G401.6 (cell line): ENCODE measurements around the gene KLF1.
"Not testable (repeated sequence)": the region's sequence is repeated elsewhere in the genome, so short reads cannot be mapped to it uniquely, and the experiment has no call there.

Experiments used
- FAIRE-seq: peaks from 2 replicates; lab custom pipeline; 2012; peaks lifted over from hg19 to GRCh38; lab: Jason Lieb, UNC

Gene KLF1

DNA sequence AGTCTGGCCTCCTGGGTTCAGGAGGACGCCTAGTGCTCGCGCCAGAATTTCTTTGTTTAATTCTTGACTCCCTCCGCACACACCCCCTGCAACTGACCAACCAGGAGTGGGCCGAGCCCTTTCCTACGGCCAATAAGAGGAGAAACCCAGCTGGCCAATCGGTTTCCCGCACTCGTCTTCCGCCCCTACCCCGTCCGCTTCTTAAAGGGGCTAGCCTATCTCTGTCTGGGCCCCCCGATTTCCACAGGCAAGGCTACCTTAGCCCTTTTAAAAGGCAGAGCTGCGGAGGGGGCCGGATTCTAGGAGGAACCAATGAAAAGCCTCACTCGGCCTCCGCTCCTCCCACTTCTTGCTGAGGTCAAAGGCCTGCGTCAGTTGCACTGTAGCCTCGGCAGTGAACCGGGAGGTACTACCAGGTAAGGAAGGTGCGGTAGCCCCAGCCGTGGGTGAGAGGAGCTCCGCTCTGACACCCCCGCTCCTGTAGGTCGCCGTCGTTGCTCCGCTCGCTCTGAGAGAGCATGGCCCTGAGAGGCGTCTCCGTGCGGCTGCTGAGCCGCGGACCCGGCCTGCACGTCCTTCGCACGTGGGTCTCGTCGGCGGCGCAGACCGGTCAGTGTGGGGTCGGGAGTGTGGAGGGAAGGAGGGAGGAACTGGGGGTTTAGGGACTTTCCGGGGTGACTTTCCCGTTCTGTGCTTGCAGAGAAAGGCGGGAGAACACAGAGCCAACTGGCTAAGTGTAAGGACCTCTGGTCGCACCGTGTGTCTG lies 4.0 kb upstream of the KLF1 start, which contains the start of gene GCDH:
Gene GCDH (plus strand): TSS at position 374 of the 766 bp plus-strand sequence. CDS start 145 bp downstream, at position 519.
- peak; percentile 99 for FAIRE-seq

GRCh38 chr19:12890299-12890786 lies 3.3 kb upstream of the KLF1 start:
- FAIRE-seq, result not testable (repeated sequence)

- no peak for FAIRE-seq
These were observed 1.1 kb upstream of the KLF1 start for GRCh38 chr19:12888006-12888603.

- no peak for FAIRE-seq
These were observed 391 bp downstream of the KLF1 start for GRCh38 chr19:12886651-12886968.

DNA sequence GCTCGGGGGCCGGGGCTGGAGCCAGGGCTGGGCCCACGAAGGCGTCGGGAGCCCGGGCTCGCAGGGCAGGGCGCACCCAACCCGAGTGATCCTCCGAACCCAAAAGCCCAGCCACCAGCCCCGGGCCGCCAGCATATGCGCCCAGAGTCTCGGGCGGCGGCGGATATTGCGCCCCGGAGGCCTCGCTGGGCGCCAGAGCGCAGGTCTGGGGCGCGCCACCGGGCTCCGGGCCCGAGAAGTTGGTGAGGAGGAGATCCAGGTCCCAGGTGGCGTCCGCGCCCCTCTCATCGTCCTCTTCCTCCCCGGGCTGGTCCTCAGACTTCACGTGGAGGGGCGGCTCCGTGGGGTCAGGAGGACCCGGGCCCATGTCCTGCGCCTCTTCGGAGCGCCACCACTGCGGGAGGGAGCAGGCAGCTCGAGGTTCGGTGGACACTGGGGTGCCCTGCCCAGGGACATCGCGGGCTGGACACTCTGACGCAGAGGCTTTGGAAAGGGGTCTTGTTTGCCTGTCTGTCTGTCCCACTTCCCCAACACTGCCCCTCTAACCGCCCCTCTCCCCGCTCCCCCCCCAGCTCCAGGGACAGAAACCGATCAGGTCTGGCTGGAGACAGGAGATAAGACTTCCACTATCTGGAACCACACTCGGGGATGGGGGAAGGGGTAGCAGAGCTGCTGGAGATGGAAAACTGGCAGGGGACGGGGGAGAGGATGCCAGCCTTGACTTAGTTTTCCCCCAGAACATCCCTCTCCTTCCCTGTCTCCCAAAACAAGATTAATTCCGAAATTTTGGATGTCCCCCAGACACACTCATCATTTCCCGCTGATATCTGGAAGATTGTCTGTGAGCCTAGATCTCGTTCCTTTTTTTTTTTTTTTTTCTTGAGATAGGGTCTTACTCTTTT lies 1.0 kb downstream of the KLF1 start:
- FAIRE-seq, result no peak

GRCh38 chr19:12884926-12885748 lies 1.9 kb downstream of the KLF1 start:
- no peak for FAIRE-seq

GRCh38 chr19:12884627-12884925 lies 2.4 kb downstream of the KLF1 start:
- no peak for FAIRE-seq

DNA sequence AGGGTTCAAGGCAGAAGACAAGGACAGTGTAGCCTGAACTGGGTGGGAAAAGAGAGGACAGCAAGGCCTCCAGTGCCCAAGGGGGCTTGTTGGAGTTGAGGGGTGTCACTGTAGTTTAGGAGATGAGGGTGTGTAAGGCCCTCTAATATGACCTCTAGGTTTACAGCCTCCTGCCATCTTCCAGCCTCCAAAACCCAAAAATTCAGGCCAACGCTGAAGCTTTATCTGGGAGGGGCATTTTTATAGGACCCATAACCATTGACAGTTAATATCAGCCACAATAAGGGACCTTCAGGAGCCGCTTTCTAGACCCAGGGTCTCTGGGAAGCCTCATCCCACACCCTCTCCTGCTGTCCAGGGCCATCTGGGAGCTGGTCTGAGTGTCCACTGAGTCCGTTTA lies 2.8 kb downstream of the KLF1 start:
- FAIRE-seq, result no peak

DNA sequence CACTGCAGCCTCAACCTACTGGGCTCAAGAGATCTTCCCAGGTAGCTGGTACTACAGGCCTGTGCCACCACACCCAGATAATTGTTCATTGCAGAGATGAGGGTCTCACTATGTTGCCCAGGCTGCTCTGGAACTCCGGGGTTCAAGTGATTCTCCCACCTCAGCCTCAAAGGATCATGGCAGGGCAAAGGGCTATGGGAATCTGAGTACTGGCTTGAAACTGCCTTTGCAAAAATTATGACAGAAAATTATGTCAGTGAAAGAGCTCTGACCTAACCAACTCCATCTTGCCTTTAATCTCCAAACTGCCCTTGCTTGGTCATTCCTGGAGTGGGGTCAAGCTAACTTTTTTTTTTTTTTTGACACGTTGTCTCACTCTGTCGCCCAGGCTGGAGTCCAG lies 4.4 kb downstream of the KLF1 start:
- FAIRE-seq, result no peak

DNA sequence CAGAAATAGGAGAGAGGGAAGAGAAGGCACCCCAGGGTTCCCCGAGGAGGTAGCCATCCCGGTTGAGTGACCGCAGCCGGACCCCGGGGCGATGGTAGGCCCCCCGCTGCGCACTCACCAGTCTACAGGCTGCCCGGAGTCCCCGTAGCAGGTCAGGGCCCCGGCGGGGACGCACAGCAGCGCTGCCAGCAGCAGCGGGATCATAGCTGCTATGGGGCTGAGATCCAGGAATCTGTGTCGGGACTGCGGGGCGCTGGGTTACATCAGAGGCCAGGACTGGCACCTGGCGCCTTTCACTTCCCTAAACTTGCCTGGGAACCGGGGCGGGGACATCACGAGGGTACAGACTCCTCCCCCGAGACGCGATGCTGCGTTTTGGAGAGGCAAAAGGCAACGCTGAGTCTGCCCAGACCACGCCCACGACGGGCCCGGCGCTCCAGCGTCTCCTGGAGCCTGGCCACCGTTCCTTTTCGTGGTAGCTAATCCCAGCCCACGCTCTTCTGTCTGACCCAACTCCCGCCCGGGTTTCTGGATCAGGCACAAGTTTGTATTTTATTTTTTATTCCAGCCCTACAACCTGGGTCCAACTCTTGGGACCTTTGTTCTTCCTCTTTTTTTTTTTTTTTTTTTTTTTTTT lies 5.7 kb downstream of the KLF1 start, which contains the start of gene DNASE2:
Gene DNASE2 (minus strand): TSS at position 278 of the 637 bp plus-strand sequence. CDS start 74 bp downstream, at position 204.
- peak; percentile 96 for FAIRE-seq

DNA sequence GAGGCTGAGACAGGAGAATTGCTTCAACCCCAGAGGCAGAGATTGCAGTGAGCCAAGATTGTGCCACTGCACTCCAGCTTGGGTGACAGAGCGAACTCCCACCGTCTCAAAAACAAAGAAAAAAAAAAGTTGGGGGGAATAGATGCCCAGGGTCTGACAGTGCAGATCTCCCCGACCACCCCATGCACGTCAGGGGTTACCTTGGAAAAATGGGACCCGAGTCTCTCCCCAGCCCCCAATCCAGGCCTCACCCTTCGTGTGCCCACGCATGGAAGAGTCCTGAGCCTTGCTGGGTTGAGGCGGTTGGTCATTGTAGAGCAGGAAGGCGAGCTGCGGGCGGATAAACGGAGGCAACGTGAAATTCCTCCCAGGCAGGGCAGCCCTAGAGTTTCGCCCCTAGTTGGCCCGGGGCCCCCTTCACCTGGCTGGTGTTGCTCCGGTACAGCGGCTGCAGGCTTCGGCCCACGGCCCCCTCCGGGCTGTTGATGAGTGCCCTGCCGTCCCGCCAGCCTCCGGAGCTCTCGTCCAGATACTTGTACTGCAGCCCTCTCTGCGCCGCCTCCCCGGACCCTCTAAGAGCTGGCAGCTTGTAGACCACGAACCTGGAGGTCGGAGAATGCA lies 6.3 kb downstream of the KLF1 start:
- no peak for FAIRE-seq

- no peak for FAIRE-seq
These were observed 11.9 kb downstream of the KLF1 start for GRCh38 chr19:12875086-12875485.

- no peak for FAIRE-seq
These were observed 12.9 kb downstream of the KLF1 start for GRCh38 chr19:12873891-12874745.

- FAIRE-seq, result no peak
These were observed 13.8 kb downstream of the KLF1 start for GRCh38 chr19:12872941-12873890.

DNA sequence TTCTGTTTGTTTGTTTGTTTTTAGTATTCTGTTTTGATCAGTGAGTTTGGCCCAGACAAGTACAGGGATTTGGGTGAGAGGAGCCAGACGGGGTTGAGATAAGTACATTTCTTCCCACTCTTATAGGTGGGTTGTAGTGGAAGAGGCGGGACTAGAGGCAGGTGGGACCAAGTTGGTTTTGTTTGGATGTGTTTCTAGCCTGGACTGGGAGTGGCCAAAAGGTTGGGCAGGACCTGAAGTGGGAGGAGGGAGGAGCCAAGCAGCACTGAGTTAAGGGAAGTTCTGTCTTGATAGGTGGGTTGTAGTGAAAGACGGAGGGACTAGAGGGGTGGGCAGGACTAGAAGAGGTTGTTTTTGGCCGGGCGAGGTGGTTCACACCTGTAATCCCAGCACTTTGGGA lies 14.7 kb downstream of the KLF1 start:
- no peak for FAIRE-seq

- no peak for FAIRE-seq
These were observed 15.3 kb downstream of the KLF1 start for GRCh38 chr19:12871681-12872080.

DNA sequence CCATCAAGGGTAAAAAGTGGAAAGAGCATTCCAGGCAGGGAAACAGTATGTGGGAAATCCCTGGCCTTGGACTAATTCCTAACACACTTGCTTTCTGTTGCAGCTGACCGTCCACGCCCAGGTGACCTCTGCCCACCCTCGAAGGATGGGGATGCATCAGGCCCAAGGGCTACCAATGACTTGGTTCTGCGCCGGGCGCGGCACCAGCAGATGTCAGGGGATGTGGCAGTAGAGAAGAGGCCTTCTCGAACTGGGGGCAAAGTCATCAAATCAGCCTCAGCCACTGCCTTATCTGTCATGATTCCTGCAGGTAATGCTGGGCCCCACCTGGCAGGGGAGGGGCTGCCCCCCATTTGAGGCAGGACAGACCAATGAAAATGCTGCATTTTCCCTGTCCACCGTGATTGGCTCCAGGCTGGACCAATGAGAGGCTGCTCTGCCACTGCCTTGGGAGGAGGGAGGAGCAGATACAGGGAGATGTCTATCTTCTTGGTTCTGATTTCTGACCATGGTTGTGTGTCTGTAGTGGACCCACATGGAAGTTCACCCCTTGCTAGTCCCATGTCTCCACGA lies 18.4 kb downstream of the KLF1 start:
- FAIRE-seq, result no peak
